ENCODE measurements around the gene USP17L15. TPM values are rescaled to one million over a fixed set of nuclear protein-coding genes. Genes with fewer than 3 reads are reported as not detected.
"Not testable (repeated sequence)": the region's sequence is repeated elsewhere in the genome, so short reads cannot be mapped to it uniquely, and the experiment has no call there.

The USP17L15 gene
- total RNA-seq, 1 experiment from 2014 or later, result not detected

DNA sequence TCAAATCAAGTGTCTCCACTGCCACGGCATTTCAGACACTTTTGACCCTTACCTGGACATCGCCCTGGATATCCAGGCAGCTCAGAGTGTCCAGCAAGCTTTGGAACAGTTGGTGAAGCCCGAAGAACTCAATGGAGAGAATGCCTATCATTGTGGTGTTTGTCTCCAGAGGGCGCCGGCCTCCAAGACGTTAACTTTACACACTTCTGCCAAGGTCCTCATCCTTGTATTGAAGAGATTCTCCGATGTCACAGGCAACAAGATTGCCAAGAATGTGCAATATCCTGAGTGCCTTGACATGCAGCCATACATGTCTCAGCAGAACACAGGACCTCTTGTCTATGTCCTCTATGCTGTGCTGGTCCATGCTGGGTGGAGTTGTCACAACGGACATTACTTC lies 3.9 kb upstream of the USP17L15 start:
- H3K36me3 Mint-ChIP-seq (ENCODE audit: insufficient read depth in 1 of 3, low read depth in 3 of 3); H2AK5ac ChIP-seq (ENCODE audit: insufficient read length, low read length); H3K79me1 ChIP-seq (ENCODE audit: insufficient read depth, low read depth, low read length, poor library complexity, severe bottlenecking); H4K20me1 ChIP-seq (ENCODE audit: control insufficient read depth, insufficient read depth, insufficient read length); H3K56ac ChIP-seq (ENCODE audit: insufficient read length, low read depth, low read length); H4K8ac ChIP-seq (replicated peaks; ENCODE audit: insufficient read length, low read depth, low read length); H3T11ph ChIP-seq (ENCODE audit: low read length); H2BK5ac ChIP-seq (ENCODE audit: insufficient read length, low read length); H2BK15ac ChIP-seq (ENCODE audit: low read depth, low read length); H3K27me3 Mint-ChIP-seq (ENCODE audit: low read depth); H3K4me2 ChIP-seq (ENCODE audit: insufficient read depth, insufficient read length, low read length); H3K4ac ChIP-seq (ENCODE audit: low read depth, low read length); H3K23ac ChIP-seq (ENCODE audit: insufficient read length, low read depth, low read length); H3K27ac Mint-ChIP-seq; H2BK20ac ChIP-seq (ENCODE audit: low read depth, low read length, poor library complexity, severe bottlenecking); H3K4me1 Mint-ChIP-seq; H3K27me3 ChIP-seq (ENCODE audit: insufficient read depth, low read length); H3K18ac ChIP-seq (ENCODE audit: insufficient read length, low read depth, low read length); H3K23me2 ChIP-seq (ENCODE audit: insufficient read length, low read depth, low read length, poor library complexity, severe bottlenecking); H3K9ac ChIP-seq (ENCODE audit: extremely low read depth, insufficient read length, low read length); H3K79me2 ChIP-seq (ENCODE audit: insufficient read depth, low read length); H2BK12ac ChIP-seq (ENCODE audit: insufficient read length, low read depth, low read length); H3K4me1 ChIP-seq (ENCODE audit: insufficient read depth, low read length); H4K5ac ChIP-seq (ENCODE audit: insufficient read length, low read depth, low read length); H2BK120ac ChIP-seq (ENCODE audit: low read depth, low read length, poor library complexity, severe bottlenecking); H2AFZ ChIP-seq (ENCODE audit: low read length); H3K4me3 Mint-ChIP-seq; H3K27ac ChIP-seq (ENCODE audit: insufficient read length, low read depth, low read length); DNase-seq; H3K14ac ChIP-seq (ENCODE audit: insufficient read depth, low read length); H4K91ac ChIP-seq (ENCODE audit: insufficient read length, low read depth, low read length); H3K9me3 ChIP-seq (ENCODE audit: control insufficient read depth, low read depth, low read length); H3K9me3 Mint-ChIP-seq: not testable (repeated sequence)
- no CpG with 5 or more reads among the region's 8 CpGs for whole genome bisulfite sequencing (ENCODE audit: extremely low coverage, insufficient read length, low lambda C conversion rate)

DNA sequence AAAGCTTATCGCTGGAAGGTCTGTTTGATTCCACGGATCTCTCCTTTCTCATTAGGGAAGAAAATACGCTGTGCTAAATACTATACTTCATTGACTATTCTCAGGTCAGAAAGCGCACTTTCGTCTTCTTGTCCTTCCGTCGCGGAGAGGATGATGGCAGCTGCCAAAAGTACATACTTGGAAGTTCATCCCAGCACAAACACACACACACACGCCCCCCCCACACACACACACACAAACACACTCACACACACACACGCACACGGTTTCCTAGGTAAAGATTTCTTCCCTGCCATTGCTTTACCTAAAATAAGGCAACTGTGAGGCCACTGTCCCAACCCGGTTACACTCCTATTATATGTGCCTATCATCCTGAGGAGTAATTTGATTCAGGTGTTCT lies 4.3 kb downstream of the USP17L15 start:
- H2BK20ac ChIP-seq (ENCODE audit: low read depth, low read length, poor library complexity, severe bottlenecking); H3K18ac ChIP-seq (ENCODE audit: insufficient read length, low read depth, low read length); H3K79me2 ChIP-seq (ENCODE audit: insufficient read depth, low read length); H3K4me2 ChIP-seq (ENCODE audit: insufficient read depth, insufficient read length, low read length); H3K4ac ChIP-seq (ENCODE audit: low read depth, low read length); H3K9me3 Mint-ChIP-seq; H2AK5ac ChIP-seq (ENCODE audit: insufficient read length, low read length); H3K9ac ChIP-seq (ENCODE audit: extremely low read depth, insufficient read length, low read length); H3K14ac ChIP-seq (ENCODE audit: insufficient read depth, low read length); H4K91ac ChIP-seq (ENCODE audit: insufficient read length, low read depth, low read length); H2BK15ac ChIP-seq (ENCODE audit: low read depth, low read length); H4K20me1 ChIP-seq (ENCODE audit: control insufficient read depth, insufficient read depth, insufficient read length); H3K27me3 Mint-ChIP-seq (ENCODE audit: low read depth); H3K36me3 Mint-ChIP-seq (ENCODE audit: insufficient read depth in 1 of 3, low read depth in 3 of 3); H4K8ac ChIP-seq (replicated peaks; ENCODE audit: insufficient read length, low read depth, low read length); H3K23ac ChIP-seq (ENCODE audit: insufficient read length, low read depth, low read length); H3K9me3 ChIP-seq (ENCODE audit: control insufficient read depth, low read depth, low read length); H2BK12ac ChIP-seq (ENCODE audit: insufficient read length, low read depth, low read length); H2BK120ac ChIP-seq (ENCODE audit: low read depth, low read length, poor library complexity, severe bottlenecking); H3T11ph ChIP-seq (ENCODE audit: low read length); H3K27ac ChIP-seq (ENCODE audit: insufficient read length, low read depth, low read length); H3K4me3 Mint-ChIP-seq; H3K56ac ChIP-seq (ENCODE audit: insufficient read length, low read depth, low read length); H3K4me1 Mint-ChIP-seq; H2BK5ac ChIP-seq (ENCODE audit: insufficient read length, low read length); H3K27ac Mint-ChIP-seq; H2AFZ ChIP-seq (ENCODE audit: low read length); H3K79me1 ChIP-seq (ENCODE audit: insufficient read depth, low read depth, low read length, poor library complexity, severe bottlenecking); H3K23me2 ChIP-seq (ENCODE audit: insufficient read length, low read depth, low read length, poor library complexity, severe bottlenecking); H3K27me3 ChIP-seq (ENCODE audit: insufficient read depth, low read length); DNase-seq; H4K5ac ChIP-seq (ENCODE audit: insufficient read length, low read depth, low read length); H3K4me1 ChIP-seq (ENCODE audit: insufficient read depth, low read length): not testable (repeated sequence)
- WGBS (ENCODE audit: extremely low coverage, insufficient read length, low lambda C conversion rate), result no CpG with 5 or more reads among the region's 12 CpGs

Data from H9 (cell line).